Right lobe of liver (tissue), 4 donors: ENCODE data around the gene INHBC.

Experiments
- CTCF ChIP-seq, 4 donors: fragments of 200-600 bp in 3 of 4; fragments of 450-650 bp in 1 of 4; IDR thresholded peaks; one replicate each; pipeline versions ENCODE4 v1.5.1 to v1.8.0; 2016 to 2022; ENCODE audit warnings: antibody characterized with exemption in 4 of 4, mild to moderate bottlenecking in 2 of 4
- POLR2A ChIP-seq: fragments of 450-650 bp; IDR thresholded peaks from one replicate; pipeline ENCODE4 v1.6.1; 2017; ENCODE audit warnings: antibody characterized with exemption, mild to moderate bottlenecking
- donor health status: DM: no; HTN: no; CAD: no.
- donor health status: DM: no; HTN: no; CAD: no.
- donor health status: DM: no; HTN: yes; CAD: no.

GRCh38 chr12:57446292-57446960 lies 11.8 kb downstream of the INHBC start:
- TF ChIP-seq CTCF (IDR thresholded peaks at IDR 0.05) (no peak), POLR2A (no peak)
